Panc1 (cell line): Measurements from ENCODE around the gene FLT1. TPM values are rescaled to one million over a fixed set of nuclear protein-coding genes. Genes with fewer than 3 reads are reported as not detected.

ENCODE experiments used
- ATAC-seq: fragments of 200-7000 bp; cut with Tn5 transposase; 2 replicates; pipeline ENCODE4 v1.9.1; 2020; ENCODE audit warnings: mild to moderate bottlenecking, moderate library complexity
- BruUV-seq: library from RNA; stranded (reverse); fragments of 400-500 nt; replicated peaks from 2 replicates; lab custom pipeline; 2021; lab: Mats Ljungman, UMichigan
- CTCF ChIA-PET: fragments of 300-600 bp; sonication (Branson Sonifier 250); formaldehyde crosslinking; loops from one replicate; lab custom pipeline; 2022; ENCODE audit warnings: antibody characterized with exemption; lab: Charles Lee
- POLR2A ChIA-PET: fragments of 300-600 bp; sonication (Branson Sonifier 250); formaldehyde crosslinking; loops from one replicate; lab custom pipeline; 2022; ENCODE audit warnings: antibody characterized with exemption; lab: Charles Lee
- DNase-seq: peaks from one replicate; pipeline ENCODE4 v3.0.0-alpha.2; 2010; ENCODE audit warnings: low read depth, low spot score
- H3K27ac ChIP-seq: 2 replicates; pipeline ENCODE4 v1.5.1; 2011; ENCODE audit warnings: mild to moderate bottlenecking, low read length, inconsistent platforms
- H3K27me3 ChIP-seq: fragments of 200-500 bp; sonication (Bioruptor generic); 2 replicates; pipeline ENCODE4 v1.6.0; 2014; ENCODE audit warnings: low read length, inconsistent platforms; ENCODE audit not compliant: control insufficient read depth, insufficient read depth
- H3K36me3 ChIP-seq: fragments of 200-500 bp; sonication (Bioruptor generic); 2 replicates; pipeline ENCODE4 v1.5.1; 2014; ENCODE audit warnings: inconsistent platforms, mild to moderate bottlenecking, low read length, moderate library complexity; ENCODE audit not compliant: control insufficient read depth, insufficient read depth
- H3K4me1 ChIP-seq: 2 replicates; pipeline ENCODE4 v1.5.1; 2011; ENCODE audit warnings: inconsistent platforms, mild to moderate bottlenecking, low read length, moderate library complexity; ENCODE audit not compliant: control insufficient read depth, insufficient read depth
- H3K4me3 ChIP-seq, 2 experiments: 2 replicates each; pipeline ENCODE4 v1.5.1; 2011 to 2012; ENCODE audit warnings: low read depth in 2 of 2, low read length in 2 of 2, mild to moderate bottlenecking in 2 of 2, inconsistent platforms in 1 of 2, moderate library complexity in 1 of 2
- H3K9me3 ChIP-seq: fragments of 200-500 bp; sonication (Bioruptor generic); 2 replicates; pipeline ENCODE4 v1.5.1; 2014; ENCODE audit warnings: low read depth, mild to moderate bottlenecking, inconsistent platforms, low read length, moderate library complexity; ENCODE audit not compliant: control insufficient read depth, insufficient read depth
- CTCF ChIP-seq: fragments of 450-650 bp; IDR thresholded peaks from 2 replicates; pipeline ENCODE4 v1.5.1; 2017; ENCODE audit warnings: mild to moderate bottlenecking
- POLR2AphosphoS5 ChIP-seq: IDR thresholded peaks from 2 replicates; pipeline ENCODE4 v1.6.1; 2012; ENCODE audit warnings: mild to moderate bottlenecking, low read depth, low read length, moderate library complexity
- REST ChIP-seq, 2 experiments: IDR thresholded peaks; 2 replicates each; pipeline ENCODE4 v1.6.1; 2011 to 2012; ENCODE audit warnings: low read depth in 2 of 2, control low read depth in 1 of 2, low read length in 1 of 2, mild to moderate bottlenecking in 1 of 2, moderate library complexity in 1 of 2; ENCODE audit not compliant: insufficient read depth in 1 of 2
- SIN3A ChIP-seq: IDR thresholded peaks from 2 replicates; pipeline ENCODE4 v1.6.1; 2012; ENCODE audit warnings: low read depth, mild to moderate bottlenecking, low read length, moderate library complexity, borderline replicate concordance; ENCODE audit not compliant: insufficient read depth
- TCF7L2 ChIP-seq: IDR thresholded peaks from 2 replicates; pipeline ENCODE4 v1.6.1; 2011; ENCODE audit warnings: mild to moderate bottlenecking, low read depth, low read length, inconsistent platforms
- in situ Hi-C: cut with HindIII; loops from 2 replicates; pipeline ENCODE4 v1.10.0; 2016; ENCODE audit warnings: low sequenced_read_pairs, low pct_unique_long_range_greater_than_20kb
- intact Hi-C: fragments of 100-400 bp; cut with micrococcal nuclease; formaldehyde crosslinking; loops from one replicate; pipeline ENCODE4 v1.10.0; 2022; ENCODE audit not compliant: unreplicated experiment
- total RNA-seq: library from RNA; stranded (reverse); gene quantifications from one replicate; pipeline ENCODE4 v1.2.1, GENCODE V29; 2021; ENCODE audit not compliant: unreplicated experiment

FLT1 gene
- total RNA-seq, 1 experiment from 2014 or later, result 0.15 TPM

GRCh38 chr13:28474491-28475134 lies 20.3 kb downstream of the FLT1 start:
- no peaks in the 10 kb centered on the region for H3K27me3 ChIP-seq
- in situ Hi-C loops (no loop called here), intact Hi-C loops (no loop called here)
- ATAC-seq (no peak), DNase-seq (no peak)
- no peaks in the 10 kb centered on the region for H3K36me3 ChIP-seq
- ChIA-PET POLR2A (no interaction called here), CTCF (no interaction called here)
- no peaks in the 10 kb centered on the region for H3K4me1 ChIP-seq
- TF ChIP-seq TCF7L2 (no peak), REST (IDR thresholded peaks at IDR 0.05; ENCODE audit: insufficient read depth in 1 of 2, low read depth in 2 of 2, low read length in 1 of 2) (no peak), SIN3A (no peak), CTCF (no peak), POLR2AphosphoS5 (no peak)
- H3K9me3 ChIP-seq, result no peaks in the 10 kb centered on the region
- H3K27ac ChIP-seq, result no peak overlapping the region
- BruUV-seq, result no TSS peak
- H3K4me3 ChIP-seq, result no peak overlapping the region

- DNase-seq (no peak), ATAC-seq (no peak)
- in situ Hi-C loops (no loop called here), intact Hi-C loops (no loop called here)
- no peaks in the 10 kb centered on the region for H3K4me1 ChIP-seq
- H3K27me3 ChIP-seq, result no peaks in the 10 kb centered on the region
- TF ChIP-seq SIN3A (no peak), TCF7L2 (no peak), REST (IDR thresholded peaks at IDR 0.05; ENCODE audit: insufficient read depth in 1 of 2, low read depth in 2 of 2, low read length in 1 of 2) (no peak), CTCF (no peak)
- H3K4me3 ChIP-seq, result no peak overlapping the region
- no TSS peak for BruUV-seq
- CTCF ChIA-PET, result no interaction called here
- POLR2A ChIA-PET, result no interaction called here
- no peaks in the 10 kb centered on the region for H3K9me3 ChIP-seq
- no peaks in the 10 kb centered on the region for H3K36me3 ChIP-seq
- no peak overlapping the region for H3K27ac ChIP-seq
Observed at GRCh38 chr13:28473044-28473443, 21.9 kb downstream of the FLT1 start.
